ENCODE measurements around the gene RAB31.

DNA sequence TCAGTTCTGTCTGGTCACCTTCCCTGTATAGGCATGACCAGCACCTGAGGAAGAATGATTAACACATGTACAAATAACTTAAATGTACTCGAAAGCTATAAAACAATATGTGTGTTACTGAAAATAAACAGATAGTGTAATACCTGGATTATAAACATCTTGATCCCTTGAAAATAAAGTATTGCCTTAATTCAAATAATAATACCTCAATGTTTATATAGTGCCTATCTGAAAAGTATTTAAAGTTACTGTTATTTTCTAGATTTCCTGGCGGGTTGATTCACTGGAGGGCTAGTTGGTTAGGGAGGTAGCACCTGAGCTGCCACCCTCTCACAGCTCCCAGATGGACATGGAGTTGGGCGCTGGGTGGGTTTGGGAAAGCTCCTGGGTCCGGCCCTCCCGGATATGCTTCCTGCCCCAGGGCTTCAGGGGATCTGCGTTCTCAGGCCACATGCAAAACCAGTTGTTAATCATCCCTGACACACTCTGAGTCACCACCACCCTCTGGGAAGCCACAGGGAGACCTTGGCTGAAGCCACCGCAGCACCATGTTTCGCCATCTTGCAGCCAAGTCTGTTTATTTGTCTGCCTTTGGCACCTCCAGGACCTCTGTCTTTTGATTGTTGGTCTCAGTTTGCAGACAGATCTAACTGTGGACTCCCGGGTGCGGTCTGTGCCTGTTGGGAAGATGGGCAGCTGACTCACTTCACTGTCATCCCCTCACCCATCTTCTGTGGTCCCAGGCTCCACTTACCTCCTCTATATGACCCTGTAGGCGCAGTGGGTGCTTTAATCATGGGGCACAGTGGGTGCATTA is 35.3 kb downstream of the RAB31 start:
- TF ChIP-seq GATA2 (IDR thresholded peaks at IDR 0.05; ENCODE audit: low read depth, low read length) (no peak), GATA3 (IDR thresholded peaks at IDR 0.05; ENCODE audit: low read depth, low read length) (no peak)
